ES-I3 (cell line): Measurements from ENCODE around the gene LRRN3.

Experiments
- H3K36me3 ChIP-seq: 2 replicates; pipeline ENCODE4 v1.6.1; 2013; ENCODE audit warnings: mild to moderate bottlenecking, low read length, control low read depth, moderate library complexity; ENCODE audit not compliant: insufficient read depth
- H3K4me1 ChIP-seq: 2 replicates; pipeline ENCODE4 v1.6.1; 2013; ENCODE audit warnings: mild to moderate bottlenecking, control low read depth, low read length; ENCODE audit not compliant: insufficient read depth
- H3K9ac ChIP-seq: 2 replicates; pipeline ENCODE4 v1.6.1; 2013; ENCODE audit warnings: low read depth, mild to moderate bottlenecking, low read length, moderate library complexity
- H3K9me3 ChIP-seq: 2 replicates; pipeline ENCODE4 v1.6.1; 2013; ENCODE audit warnings: mild to moderate bottlenecking, low read length, moderate library complexity; ENCODE audit not compliant: control insufficient read depth, insufficient read depth

LRRN3 gene

GRCh38 chr7:111105269-111105668, 14.3 kb downstream of the LRRN3 start:
- Histone ChIP-seq H3K9ac (no peak overlapping the region), H3K4me1 (peaks cover 12% of the 10 kb centered on the region; the same call in 1 of the 2 replicates), H3K9me3 (no peaks in the 10 kb centered on the region), H3K36me3 (no peaks in the 10 kb centered on the region)

GRCh38 chr7:111107579-111107978, 16.7 kb downstream of the LRRN3 start:
- H3K4me1 ChIP-seq = peaks cover 12% of the 10 kb centered on the region; the same call in 1 of the 2 replicates
- no peak overlapping the region for H3K9ac ChIP-seq
- H3K36me3 ChIP-seq = no peaks in the 10 kb centered on the region
- H3K9me3 ChIP-seq = no peaks in the 10 kb centered on the region

- H3K9me3 ChIP-seq = no peaks in the 10 kb centered on the region
- H3K36me3 ChIP-seq = no peaks in the 10 kb centered on the region
- peaks cover 12% of the 10 kb centered on the region; the same call in 1 of the 2 replicates for H3K4me1 ChIP-seq
- no peak overlapping the region for H3K9ac ChIP-seq
Measured at GRCh38 chr7:111108000-111108399, 17.1 kb downstream of the LRRN3 start.

- no peaks in the 10 kb centered on the region for H3K9me3 ChIP-seq
Measured at GRCh38 chr7:111108496-111108895, 17.6 kb downstream of the LRRN3 start.

GRCh38 chr7:111112439-111112838, 21.5 kb downstream of the LRRN3 start:
- Histone ChIP-seq H3K36me3 (no peaks in the 10 kb centered on the region), H3K9ac (no peak overlapping the region), H3K4me1 (no peaks in the 10 kb centered on the region), H3K9me3 (no peaks in the 10 kb centered on the region)

More at GRCh38 chr7:111108496-111108895, 17.6 kb downstream of the LRRN3 start:
- no peaks in the 10 kb centered on the region for H3K36me3 ChIP-seq
- H3K9ac ChIP-seq = no peak overlapping the region
- H3K4me1 ChIP-seq = peaks cover 12% of the 10 kb centered on the region; the same call in 1 of the 2 replicates

GRCh38 chr7:111113263-111114017, 22.5 kb downstream of the LRRN3 start:
- H3K9me3 ChIP-seq = no peaks in the 10 kb centered on the region
- H3K4me1 ChIP-seq = no peaks in the 10 kb centered on the region
- no peak overlapping the region for H3K9ac ChIP-seq
- H3K36me3 ChIP-seq = no peaks in the 10 kb centered on the region

- Histone ChIP-seq H3K4me1 (no peaks in the 10 kb centered on the region), H3K36me3 (no peaks in the 10 kb centered on the region), H3K9me3 (no peaks in the 10 kb centered on the region), H3K9ac (no peak overlapping the region)
Measured at GRCh38 chr7:111115966-111116365, 25.0 kb downstream of the LRRN3 start.

GRCh38 chr7:111126987-111127386, 36.1 kb downstream of the LRRN3 start:
- Histone ChIP-seq H3K36me3 (no peaks in the 10 kb centered on the region), H3K9me3 (no peaks in the 10 kb centered on the region), H3K4me1 (no peaks in the 10 kb centered on the region), H3K9ac (no peak overlapping the region)

DNA sequence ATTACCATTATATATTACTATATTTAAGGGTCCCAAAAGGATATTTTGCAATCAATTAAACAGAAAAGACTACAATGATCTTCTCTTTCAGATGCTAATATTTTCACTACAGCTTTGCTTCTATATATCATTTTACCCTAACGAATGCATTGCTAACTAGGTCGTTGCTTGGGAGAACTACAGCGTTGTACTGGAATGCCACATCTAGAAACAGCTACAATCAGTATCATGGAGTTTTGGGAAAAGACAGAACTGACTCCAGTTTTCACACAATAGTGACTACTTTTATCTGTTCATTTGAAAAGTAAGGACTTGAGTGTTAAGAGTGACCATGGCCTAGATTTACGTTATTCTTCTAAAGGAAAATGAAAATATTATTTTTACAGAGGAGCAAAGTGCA, 38.5 kb downstream of the LRRN3 start:
- H3K9me3 ChIP-seq = no peaks in the 10 kb centered on the region
- H3K36me3 ChIP-seq = no peaks in the 10 kb centered on the region
- no peaks in the 10 kb centered on the region for H3K4me1 ChIP-seq
- H3K9ac ChIP-seq = no peak overlapping the region

DNA sequence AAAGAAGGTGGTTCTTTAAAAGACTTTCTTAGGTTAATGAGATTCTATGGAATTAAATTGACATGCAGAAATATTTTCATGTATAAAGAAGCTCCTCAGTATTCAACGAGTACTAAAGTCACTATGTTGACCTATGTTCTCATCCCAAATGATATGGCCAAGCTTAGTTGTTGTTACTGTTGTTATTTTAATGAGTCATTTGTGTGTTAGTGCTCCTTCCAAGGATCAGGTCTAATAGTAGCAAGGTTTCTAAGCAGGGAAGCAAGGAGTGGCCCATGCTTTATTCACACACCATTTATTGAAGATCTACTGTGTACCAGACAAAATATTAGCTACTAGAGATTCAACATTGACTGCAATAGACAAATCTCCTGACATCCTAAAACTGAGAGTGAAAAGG, 41.9 kb downstream of the LRRN3 start:
- H3K36me3 ChIP-seq = no peaks in the 10 kb centered on the region
- no peak overlapping the region for H3K9ac ChIP-seq
- H3K4me1 ChIP-seq = peaks cover 5% of the 10 kb centered on the region
- no peaks in the 10 kb centered on the region for H3K9me3 ChIP-seq

DNA sequence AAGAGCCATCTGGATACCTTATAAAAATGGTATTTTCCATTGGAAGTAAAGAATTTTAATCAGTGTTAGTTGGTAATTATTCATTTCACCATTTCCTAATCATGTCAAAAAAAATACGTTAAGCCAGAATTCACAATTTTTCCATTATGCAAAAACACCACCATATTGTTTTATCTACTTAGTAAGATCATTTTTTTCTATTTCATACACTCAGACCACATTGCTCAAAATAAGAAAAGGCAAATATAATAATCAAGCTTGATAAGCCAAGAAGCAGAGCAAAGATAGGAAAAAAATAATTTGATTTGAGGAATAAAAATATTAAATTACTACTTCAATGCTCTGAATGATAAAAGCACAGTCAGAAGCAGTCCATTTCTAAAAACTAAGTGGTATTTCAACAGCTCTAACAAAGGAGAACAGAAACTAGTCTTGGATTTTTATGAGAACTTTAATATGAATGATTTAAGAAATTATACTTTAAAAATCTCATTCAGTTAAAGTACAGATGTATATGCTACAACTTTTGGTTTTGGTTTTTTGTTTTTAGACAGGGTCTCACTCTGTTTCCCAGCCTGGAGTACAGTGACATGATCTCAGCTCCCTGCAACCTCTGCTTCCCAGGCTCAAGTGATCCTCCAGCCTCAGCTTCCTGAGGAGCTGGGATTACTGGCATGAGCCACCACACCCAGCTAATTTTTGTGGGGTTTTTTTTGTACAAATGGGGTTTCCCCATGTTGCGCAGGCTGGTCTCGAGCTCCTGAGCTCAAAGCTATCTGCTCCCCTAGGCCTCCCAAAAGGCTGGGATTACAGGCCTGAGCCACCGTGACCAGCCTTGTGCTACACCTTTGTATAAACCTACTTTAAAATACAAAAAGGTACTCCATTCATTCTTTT, 46.6 kb downstream of the LRRN3 start:
- no peaks in the 10 kb centered on the region for H3K36me3 ChIP-seq
- no peaks in the 10 kb centered on the region for H3K9me3 ChIP-seq
- peaks cover 6% of the 10 kb centered on the region for H3K4me1 ChIP-seq
- no peak overlapping the region for H3K9ac ChIP-seq

- no peaks in the 10 kb centered on the region for H3K9me3 ChIP-seq
- H3K36me3 ChIP-seq = no peaks in the 10 kb centered on the region
- H3K4me1 ChIP-seq = peaks cover 6% of the 10 kb centered on the region
- H3K9ac ChIP-seq = no peak overlapping the region
Measured at GRCh38 chr7:111138193-111138569, 47.3 kb downstream of the LRRN3 start.

DNA sequence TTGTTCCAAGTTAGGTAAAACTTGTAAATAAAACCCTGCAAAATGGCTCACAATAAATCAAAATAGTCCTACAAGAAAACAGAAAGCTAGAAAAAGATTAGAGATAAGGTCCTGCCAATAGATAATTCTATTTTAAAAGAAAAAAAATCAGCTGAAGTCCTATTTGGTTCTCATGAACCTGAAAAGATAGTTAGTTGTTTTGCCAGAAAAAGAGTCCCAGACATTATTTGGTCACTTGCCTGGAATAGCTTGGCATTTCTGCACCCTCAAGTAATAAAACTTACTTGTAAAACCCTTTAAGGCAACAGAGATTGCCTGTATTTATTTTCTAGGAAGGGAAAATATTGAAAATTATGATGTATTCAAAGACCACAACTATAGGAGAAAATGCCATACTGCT, 47.7 kb downstream of the LRRN3 start:
- no peak overlapping the region for H3K9ac ChIP-seq
- peaks cover 6% of the 10 kb centered on the region for H3K4me1 ChIP-seq
- no peaks in the 10 kb centered on the region for H3K36me3 ChIP-seq
- H3K9me3 ChIP-seq = no peaks in the 10 kb centered on the region

DNA sequence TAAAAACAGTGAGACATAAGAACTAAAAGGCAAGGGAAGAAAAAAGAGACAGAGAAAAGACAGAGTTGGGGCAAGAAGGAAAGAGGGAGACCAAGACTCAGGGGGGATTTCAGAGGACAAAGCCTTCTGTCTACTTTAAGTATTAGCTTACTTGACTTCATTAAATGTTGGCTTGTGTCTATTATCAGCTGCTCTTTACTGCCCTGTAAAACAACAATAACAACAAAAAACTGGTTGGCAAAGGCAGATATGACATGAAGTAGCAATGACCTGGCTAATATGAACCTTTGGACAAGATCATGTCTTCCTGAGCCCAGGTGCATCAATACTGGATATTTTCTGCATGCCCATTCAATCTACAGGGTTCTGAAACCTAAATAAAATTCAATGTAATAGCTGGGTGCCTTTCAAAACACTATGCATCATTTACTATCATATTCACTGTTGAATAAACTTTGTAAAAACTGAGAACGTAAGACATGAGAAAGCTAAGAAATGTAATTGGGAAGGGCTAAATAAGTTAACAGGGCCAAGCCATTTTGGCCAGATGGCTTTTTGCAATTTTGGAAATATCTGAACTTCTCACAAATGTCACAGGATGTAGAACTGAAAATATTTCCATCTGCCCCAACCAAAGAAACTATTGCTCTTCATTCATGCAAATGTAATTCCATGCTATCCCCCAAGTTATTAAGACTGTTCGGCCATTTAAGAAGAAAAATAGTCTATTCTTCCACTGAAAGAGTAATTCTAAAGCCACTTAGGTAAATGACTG, 49.4 kb downstream of the LRRN3 start:
- H3K4me1 ChIP-seq = peaks cover 6% of the 10 kb centered on the region
- H3K36me3 ChIP-seq = no peaks in the 10 kb centered on the region
- H3K9me3 ChIP-seq = no peaks in the 10 kb centered on the region
- H3K9ac ChIP-seq = no peak overlapping the region
